ENCODE results near the gene TENT4B. TPM values are rescaled to one million over a fixed set of nuclear protein-coding genes. Genes with fewer than 3 reads are reported as not detected.

The TENT4B gene
- total RNA-seq, 1 donor from 2014 or later, result 7.1 TPM

GRCh38 chr16:50252874-50253513 is 99.9 kb downstream of the TENT4B start:
- peaks cover 3% of the 10 kb centered on the region for H3K27me3 Mint-ChIP-seq (ENCODE audit: unreplicated experiment)
- no peak for TF ChIP-seq CTCF (IDR thresholded peaks at IDR 0.05; ENCODE audit: unreplicated experiment)

DNA sequence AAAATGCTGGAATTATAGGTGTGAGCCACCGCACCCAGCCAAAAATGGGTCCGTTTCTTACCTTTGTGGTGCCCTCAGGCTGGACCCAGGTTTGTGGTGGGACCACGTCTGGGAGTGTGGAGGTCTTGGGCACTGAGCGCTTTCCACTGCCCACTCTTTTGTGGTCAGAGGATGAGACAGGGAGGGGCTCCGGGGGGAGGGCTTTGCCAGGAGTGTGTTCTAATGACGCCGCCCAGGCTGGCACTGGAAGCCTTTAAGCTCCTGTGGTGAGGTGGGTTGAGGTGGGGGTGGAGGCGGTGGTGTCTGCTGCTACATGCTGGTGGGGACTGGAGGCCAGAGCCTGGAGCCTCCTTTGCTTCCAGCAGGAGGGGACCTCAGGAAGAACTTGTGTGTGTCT is 100.4 kb downstream of the TENT4B start:
- no peaks in the 10 kb centered on the region for H3K9me3 Mint-ChIP-seq (ENCODE audit: unreplicated experiment)
- no peak for TF ChIP-seq CTCF (IDR thresholded peaks at IDR 0.05; ENCODE audit: unreplicated experiment)
- H3K4me1 Mint-ChIP-seq (ENCODE audit: unreplicated experiment), result no peaks in the 10 kb centered on the region
- no peak overlapping the region for H3K27ac Mint-ChIP-seq (ENCODE audit: unreplicated experiment)
- H3K36me3 Mint-ChIP-seq (ENCODE audit: low read depth, unreplicated experiment), result no peaks in the 10 kb centered on the region
- no peak overlapping the region for H3K4me3 Mint-ChIP-seq (ENCODE audit: unreplicated experiment)
- DNase-seq (ENCODE audit: low spot score), result no peak
- peaks cover 3% of the 10 kb centered on the region for H3K27me3 Mint-ChIP-seq (ENCODE audit: unreplicated experiment)

More at GRCh38 chr16:50252874-50253513, 99.9 kb downstream of the TENT4B start:
- H3K9me3 Mint-ChIP-seq (ENCODE audit: unreplicated experiment), result no peaks in the 10 kb centered on the region
- H3K27ac Mint-ChIP-seq (ENCODE audit: unreplicated experiment), result no peak overlapping the region
- no peak overlapping the region for H3K4me3 Mint-ChIP-seq (ENCODE audit: unreplicated experiment)
- no peaks in the 10 kb centered on the region for H3K36me3 Mint-ChIP-seq (ENCODE audit: low read depth, unreplicated experiment)
- no peak for DNase-seq (ENCODE audit: low spot score)
- H3K4me1 Mint-ChIP-seq (ENCODE audit: unreplicated experiment), result no peaks in the 10 kb centered on the region

- no peak for DNase-seq (ENCODE audit: low spot score)
- no peaks in the 10 kb centered on the region for H3K4me1 Mint-ChIP-seq (ENCODE audit: unreplicated experiment)
- H3K4me3 Mint-ChIP-seq (ENCODE audit: unreplicated experiment), result no peak overlapping the region
- H3K27ac Mint-ChIP-seq (ENCODE audit: unreplicated experiment), result no peak overlapping the region
- no peaks in the 10 kb centered on the region for H3K27me3 Mint-ChIP-seq (ENCODE audit: unreplicated experiment)
- H3K36me3 Mint-ChIP-seq (ENCODE audit: low read depth, unreplicated experiment), result no peaks in the 10 kb centered on the region
- no peaks in the 10 kb centered on the region for H3K9me3 Mint-ChIP-seq (ENCODE audit: unreplicated experiment)
- TF ChIP-seq CTCF (IDR thresholded peaks at IDR 0.05; ENCODE audit: unreplicated experiment), result no peak
Observed at GRCh38 chr16:50254072-50254471, 101.0 kb downstream of the TENT4B start.

- Mint-ChIP-seq H3K9me3 (ENCODE audit: unreplicated experiment) (no peaks in the 10 kb centered on the region), H3K27ac (ENCODE audit: unreplicated experiment) (no peak overlapping the region), H3K4me3 (ENCODE audit: unreplicated experiment) (no peak overlapping the region), H3K4me1 (ENCODE audit: unreplicated experiment) (no peaks in the 10 kb centered on the region), H3K27me3 (ENCODE audit: unreplicated experiment) (no peaks in the 10 kb centered on the region), H3K36me3 (ENCODE audit: low read depth, unreplicated experiment) (no peaks in the 10 kb centered on the region)
- DNase-seq (ENCODE audit: low spot score), result no peak
- no peak for TF ChIP-seq CTCF (IDR thresholded peaks at IDR 0.05; ENCODE audit: unreplicated experiment)
Observed at GRCh38 chr16:50255538-50255937, 102.4 kb downstream of the TENT4B start.

GRCh38 chr16:50256604-50257003 is 103.5 kb downstream of the TENT4B start:
- H3K4me1 Mint-ChIP-seq (ENCODE audit: unreplicated experiment), result no peaks in the 10 kb centered on the region
- TF ChIP-seq CTCF (IDR thresholded peaks at IDR 0.05; ENCODE audit: unreplicated experiment), result no peak
- no peak overlapping the region for H3K27ac Mint-ChIP-seq (ENCODE audit: unreplicated experiment)
- no peaks in the 10 kb centered on the region for H3K36me3 Mint-ChIP-seq (ENCODE audit: low read depth, unreplicated experiment)
- no peak for DNase-seq (ENCODE audit: low spot score)
- H3K9me3 Mint-ChIP-seq (ENCODE audit: unreplicated experiment), result no peaks in the 10 kb centered on the region
- no peaks in the 10 kb centered on the region for H3K27me3 Mint-ChIP-seq (ENCODE audit: unreplicated experiment)
- H3K4me3 Mint-ChIP-seq (ENCODE audit: unreplicated experiment), result no peak overlapping the region

Data from endothelial cell (in vitro differentiated cells).